ENCODE results near the gene SETD6. TPM values are rescaled to one million over a fixed set of nuclear protein-coding genes. Genes with fewer than 3 reads are reported as not detected.

Gene SETD6
- polyA plus RNA-seq, 1 of the 3 experiments (the other 2 are of a cell fraction): 17.2 TPM

- no peak for TF ChIP-seq PBX3 (IDR thresholded peaks at IDR 0.05)
- TF ChIP-seq GABPA (IDR thresholded peaks at IDR 0.05; ENCODE audit: low read depth): no peak
- TF ChIP-seq ELF1 (IDR thresholded peaks at IDR 0.05): no peak
- no peak for TF ChIP-seq NRF1 (IDR thresholded peaks at IDR 0.05; ENCODE audit: low read depth, low read length)
- no peak for TF ChIP-seq FOXJ3 (CRISPR knock-in tag; IDR thresholded peaks at IDR 0.05)
- TF ChIP-seq YY1 (IDR thresholded peaks at IDR 0.05; ENCODE audit: low read depth): no peak
Observed at GRCh38 chr16:58497935-58498334, 17.4 kb upstream of the SETD6 start (continued).

DNA sequence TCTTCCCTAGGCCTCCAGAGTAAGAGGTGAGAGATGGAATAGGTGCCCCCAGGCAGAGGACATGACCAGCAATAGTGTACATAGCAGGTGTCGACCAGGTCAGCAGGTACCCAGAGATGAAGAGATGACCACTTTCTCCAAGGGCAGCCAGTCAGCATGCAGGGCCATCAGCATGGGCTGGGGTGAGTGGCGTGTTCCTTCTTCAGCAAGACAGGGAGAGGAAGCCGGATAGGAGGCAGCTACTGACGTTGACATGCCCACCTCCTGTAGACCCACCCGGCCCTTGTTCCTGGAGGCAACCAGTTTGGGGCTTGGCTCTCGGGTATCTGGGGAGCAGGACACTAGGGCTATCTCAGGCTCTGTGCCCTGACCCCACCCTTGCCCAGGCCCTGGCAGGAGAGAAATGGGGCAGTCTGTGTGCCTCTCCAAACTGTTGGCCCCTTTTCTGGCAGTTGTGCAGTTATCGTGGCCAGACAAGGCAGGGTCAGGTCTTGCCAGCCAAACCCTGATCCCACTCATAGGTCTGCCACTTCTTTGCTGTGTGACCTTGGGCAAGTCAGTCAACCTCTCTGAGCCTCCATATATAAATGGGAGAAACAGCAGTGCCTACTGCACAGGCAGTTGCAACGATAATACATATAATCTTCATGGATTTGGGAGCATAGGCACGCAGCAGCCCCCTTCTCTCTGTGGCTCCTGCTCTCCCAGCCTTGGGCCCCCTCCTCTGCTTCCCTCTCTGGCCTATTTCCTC lies 16.8 kb upstream of the SETD6 start:
- Histone ChIP-seq H3K36me3 (replicated peaks in 1 of 2; ENCODE audit: control insufficient read depth in 1 of 2, insufficient read depth in 2 of 2, low read length in 1 of 2) (no peaks in the 10 kb centered on the region), H3K79me2 (ENCODE audit: insufficient read depth) (peaks cover 8% of the 10 kb centered on the region; the same call in 1 of the 2 replicates), H4K20me1 (ENCODE audit: insufficient read depth) (no peaks in the 10 kb centered on the region), H3K27ac (ENCODE audit: low read depth in 2 of 2, low read length in 1 of 2) (no peak overlapping the region; a peak in 1 of 4 replicates), H2AFZ (ENCODE audit: low read depth) (no peak overlapping the region), H3K9me2 (no peaks in the 10 kb centered on the region), H3K9ac (no peak overlapping the region), H3F3A (replicated peaks; ENCODE audit: insufficient read depth) (peaks cover 10% of the 10 kb centered on the region), H3K4me1 (ENCODE audit: control insufficient read depth in 1 of 2, insufficient read depth in 2 of 2, low read depth in 1 of 2, low read length in 1 of 2) (peaks cover 10 to 49% of the 10 kb centered on the region in 2 experiments; a peak in 3 of 4 replicates), H3K9me3 (no peaks in the 10 kb centered on the region), H3K27me3 (ENCODE audit: insufficient read depth) (no peaks in the 10 kb centered on the region), H3K4me3 (ENCODE audit: low read depth in 2 of 2, low read length in 1 of 2) (no peak overlapping the region), H3K4me2 (no peak overlapping the region)
- ChIA-PET POLR2A (no interaction called here), CTCF (interaction anchor here (2.0 to 13.4 kb wide), 4 partner anchors 10 to 163 kb away, joined by 6 to 542 read pairs (median 21); no protein-coding TSS in a partner anchor)
- DNase-seq: no peak
- WGBS (ENCODE audit: low lambda C conversion rate): 76% methylated on average over 6 of the region's 9 CpGs
- no peak for TF ChIP-seq GATA2 (CRISPR knock-in tag; IDR thresholded peaks at IDR 0.05)
- TF ChIP-seq, protein P1, sequence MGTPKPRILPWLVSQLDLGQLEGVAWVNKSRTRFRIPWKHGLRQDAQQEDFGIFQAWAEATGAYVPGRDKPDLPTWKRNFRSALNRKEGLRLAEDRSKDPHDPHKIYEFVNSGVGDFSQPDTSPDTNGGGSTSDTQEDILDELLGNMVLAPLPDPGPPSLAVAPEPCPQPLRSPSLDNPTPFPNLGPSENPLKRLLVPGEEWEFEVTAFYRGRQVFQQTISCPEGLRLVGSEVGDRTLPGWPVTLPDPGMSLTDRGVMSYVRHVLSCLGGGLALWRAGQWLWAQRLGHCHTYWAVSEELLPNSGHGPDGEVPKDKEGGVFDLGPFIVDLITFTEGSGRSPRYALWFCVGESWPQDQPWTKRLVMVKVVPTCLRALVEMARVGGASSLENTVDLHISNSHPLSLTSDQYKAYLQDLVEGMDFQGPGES (IDR thresholded peaks at IDR 0.05; ENCODE audit: low read depth, low read length): no peak
- no peak for TF ChIP-seq ZBTB33 (IDR thresholded peaks at IDR 0.05; ENCODE audit: borderline replicate concordance, low read depth)
- TF ChIP-seq SMC3 (IDR thresholded peaks at IDR 0.05; ENCODE audit: low read depth, low read length): no peak
- no peak for TF ChIP-seq NFIC (IDR thresholded peaks at IDR 0.05; ENCODE audit: borderline replicate concordance)
- no peak for TF ChIP-seq RXRA (IDR thresholded peaks at IDR 0.05; ENCODE audit: borderline replicate concordance, low read depth)
- no peak for TF ChIP-seq POLR2AphosphoS5 (IDR thresholded peaks at IDR 0.05; ENCODE audit: low read depth, low read length)
- no peak for TF ChIP-seq TEAD4 (IDR thresholded peaks at IDR 0.05; ENCODE audit: borderline replicate concordance, insufficient read depth)
- no peak for TF ChIP-seq NRF1 (IDR thresholded peaks at IDR 0.05; ENCODE audit: low read depth, low read length)
- TF ChIP-seq MEF2A (IDR thresholded peaks at IDR 0.05; ENCODE audit: borderline replicate concordance, low read depth): no peak
- TF ChIP-seq USF1 (IDR thresholded peaks at IDR 0.05; ENCODE audit: borderline replicate concordance, low read depth): no peak
